HCT116 (cell line): ENCODE data around the gene PRKCA.

Source experiments
- EZH2 ChIP-seq: fragments of 200-600 bp; sonication (generic); IDR thresholded peaks from 2 replicates; pipeline ENCODE4 v1.6.1; 2017; ENCODE audit warnings: antibody characterized with exemption, mixed run types
- FOSL1 ChIP-seq: IDR thresholded peaks from 2 replicates; pipeline ENCODE4 v1.6.1; 2012; ENCODE audit warnings: low read depth
- JUND ChIP-seq: IDR thresholded peaks from 2 replicates; pipeline ENCODE4 v1.6.1; 2012
- POLR2A ChIP-seq: IDR thresholded peaks from 2 replicates; pipeline ENCODE4 v1.7.0; 2011; ENCODE audit warnings: borderline replicate concordance; ENCODE audit not compliant: insufficient read depth, insufficient read length; ENCODE audit errors: extremely low read depth
- POLR2AphosphoS5 ChIP-seq: IDR thresholded peaks from 2 replicates; pipeline ENCODE4 v1.6.1; 2011; ENCODE audit warnings: mild to moderate bottlenecking, low read depth, low read length, moderate library complexity
- RAD21 ChIP-seq: IDR thresholded peaks from 2 replicates; pipeline ENCODE4 v1.6.1; 2012; ENCODE audit warnings: low read depth, mild to moderate bottlenecking
- SIN3A ChIP-seq: IDR thresholded peaks from 2 replicates; pipeline ENCODE4 v1.6.1; 2012; ENCODE audit warnings: low read depth
- SP1 ChIP-seq: IDR thresholded peaks from 2 replicates; pipeline ENCODE4 v1.6.1; 2012; ENCODE audit warnings: low read depth
- TCF7L2 ChIP-seq: IDR thresholded peaks from 2 replicates; pipeline ENCODE4 v1.7.0; 2011; ENCODE audit warnings: borderline replicate concordance, inconsistent platforms; ENCODE audit not compliant: insufficient read depth, insufficient read length; ENCODE audit errors: extremely low read depth
- YY1 ChIP-seq: IDR thresholded peaks from 2 replicates; pipeline ENCODE4 v1.6.1; 2011; ENCODE audit warnings: low read length, low read depth, moderate library complexity, mild to moderate bottlenecking; ENCODE audit not compliant: insufficient replicate concordance; ENCODE audit errors: extremely low read depth
- ZNF274 ChIP-seq: fragments of 200-500 bp; sonication (Bioruptor generic); IDR thresholded peaks from 2 replicates; pipeline ENCODE4 v1.6.1; 2014; ENCODE audit warnings: mild to moderate bottlenecking, low read depth, low read length, inconsistent platforms
- TF ChIP-seq, protein P1 (sequence below), 3 experiments: fragments of 200-600 bp in 1 of 3; sonication (generic) in 1 of 3; IDR thresholded peaks in 2 of 3; conservative IDR thresholded peaks in 1 of 3; 2 replicates each; pipeline ENCODE4 v1.5.1; 2012 to 2017; ENCODE audit warnings: low read depth in 2 of 3, low read length in 2 of 3, antibody characterized with exemption in 1 of 3, borderline replicate concordance in 1 of 3, control low read depth in 1 of 3, mild to moderate bottlenecking in 1 of 3, mixed read lengths in 1 of 3, mixed run types in 1 of 3, moderate library complexity in 1 of 3; ENCODE audit not compliant: insufficient read depth in 1 of 3
- TF ChIP-seq, protein P2 (sequence below): IDR thresholded peaks from 2 replicates; pipeline ENCODE4 v1.6.1; 2011; ENCODE audit warnings: mild to moderate bottlenecking, low read length, moderate library complexity; ENCODE audit not compliant: insufficient replicate concordance; ENCODE audit errors: extremely low read depth
- TF ChIP-seq, protein P3 (sequence below): IDR thresholded peaks from 2 replicates; pipeline ENCODE4 v1.6.1; 2012; ENCODE audit warnings: low read depth

DNA sequence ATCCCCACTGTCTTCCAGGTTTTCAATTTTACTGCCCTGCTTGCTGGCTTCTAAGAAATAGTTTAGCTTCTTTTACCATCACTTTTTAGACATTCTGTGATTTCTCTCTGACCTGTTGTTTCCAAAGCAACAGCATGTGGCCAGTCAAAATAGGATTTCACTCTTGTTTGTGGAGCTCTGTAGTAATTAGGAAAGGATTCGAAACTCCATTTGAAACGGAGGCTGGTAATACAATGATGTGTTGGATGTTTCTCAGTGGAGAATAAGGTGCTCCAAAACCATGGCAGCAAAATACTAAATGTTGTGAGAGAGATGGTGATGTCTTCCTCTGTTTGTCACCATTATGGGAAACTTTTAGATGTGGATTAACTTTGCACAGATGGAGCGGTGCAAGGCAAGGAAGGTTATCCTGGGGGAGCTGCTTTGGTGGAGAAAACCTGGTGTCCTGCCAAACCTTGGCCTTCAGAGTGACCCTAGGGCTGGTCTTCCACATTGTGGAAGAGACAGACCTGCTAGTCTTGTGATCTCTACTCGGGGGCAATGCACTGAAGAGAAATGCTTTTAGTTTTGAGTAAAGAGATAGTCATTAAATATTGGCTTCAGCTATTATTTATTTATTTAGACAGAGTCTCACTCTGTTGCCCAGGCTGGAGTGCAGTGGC lies 79.4 kb downstream of the PRKCA start:
- TF ChIP-seq, protein P1, sequence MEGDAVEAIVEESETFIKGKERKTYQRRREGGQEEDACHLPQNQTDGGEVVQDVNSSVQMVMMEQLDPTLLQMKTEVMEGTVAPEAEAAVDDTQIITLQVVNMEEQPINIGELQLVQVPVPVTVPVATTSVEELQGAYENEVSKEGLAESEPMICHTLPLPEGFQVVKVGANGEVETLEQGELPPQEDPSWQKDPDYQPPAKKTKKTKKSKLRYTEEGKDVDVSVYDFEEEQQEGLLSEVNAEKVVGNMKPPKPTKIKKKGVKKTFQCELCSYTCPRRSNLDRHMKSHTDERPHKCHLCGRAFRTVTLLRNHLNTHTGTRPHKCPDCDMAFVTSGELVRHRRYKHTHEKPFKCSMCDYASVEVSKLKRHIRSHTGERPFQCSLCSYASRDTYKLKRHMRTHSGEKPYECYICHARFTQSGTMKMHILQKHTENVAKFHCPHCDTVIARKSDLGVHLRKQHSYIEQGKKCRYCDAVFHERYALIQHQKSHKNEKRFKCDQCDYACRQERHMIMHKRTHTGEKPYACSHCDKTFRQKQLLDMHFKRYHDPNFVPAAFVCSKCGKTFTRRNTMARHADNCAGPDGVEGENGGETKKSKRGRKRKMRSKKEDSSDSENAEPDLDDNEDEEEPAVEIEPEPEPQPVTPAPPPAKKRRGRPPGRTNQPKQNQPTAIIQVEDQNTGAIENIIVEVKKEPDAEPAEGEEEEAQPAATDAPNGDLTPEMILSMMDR (IDR thresholded peaks at IDR 0.05 in 2 of 3, conservative IDR thresholded peaks at IDR 0.05 in 1 of 3; ENCODE audit: borderline replicate concordance in 1 of 3, insufficient read depth in 1 of 3, low read depth in 2 of 3, low read length in 2 of 3), result no peak
- TF ChIP-seq, protein P2, sequence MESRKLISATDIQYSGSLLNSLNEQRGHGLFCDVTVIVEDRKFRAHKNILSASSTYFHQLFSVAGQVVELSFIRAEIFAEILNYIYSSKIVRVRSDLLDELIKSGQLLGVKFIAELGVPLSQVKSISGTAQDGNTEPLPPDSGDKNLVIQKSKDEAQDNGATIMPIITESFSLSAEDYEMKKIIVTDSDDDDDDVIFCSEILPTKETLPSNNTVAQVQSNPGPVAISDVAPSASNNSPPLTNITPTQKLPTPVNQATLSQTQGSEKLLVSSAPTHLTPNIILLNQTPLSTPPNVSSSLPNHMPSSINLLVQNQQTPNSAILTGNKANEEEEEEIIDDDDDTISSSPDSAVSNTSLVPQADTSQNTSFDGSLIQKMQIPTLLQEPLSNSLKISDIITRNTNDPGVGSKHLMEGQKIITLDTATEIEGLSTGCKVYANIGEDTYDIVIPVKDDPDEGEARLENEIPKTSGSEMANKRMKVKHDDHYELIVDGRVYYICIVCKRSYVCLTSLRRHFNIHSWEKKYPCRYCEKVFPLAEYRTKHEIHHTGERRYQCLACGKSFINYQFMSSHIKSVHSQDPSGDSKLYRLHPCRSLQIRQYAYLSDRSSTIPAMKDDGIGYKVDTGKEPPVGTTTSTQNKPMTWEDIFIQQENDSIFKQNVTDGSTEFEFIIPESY, result no peak
- TF ChIP-seq YY1 (no peak), SIN3A (no peak), RAD21 (no peak), JUND (no peak), SP1 (no peak), POLR2AphosphoS5 (no peak), FOSL1 (no peak), TCF7L2 (no peak), EZH2 (no peak), POLR2A (no peak), ZNF274 (no peak)
- TF ChIP-seq, protein P3, sequence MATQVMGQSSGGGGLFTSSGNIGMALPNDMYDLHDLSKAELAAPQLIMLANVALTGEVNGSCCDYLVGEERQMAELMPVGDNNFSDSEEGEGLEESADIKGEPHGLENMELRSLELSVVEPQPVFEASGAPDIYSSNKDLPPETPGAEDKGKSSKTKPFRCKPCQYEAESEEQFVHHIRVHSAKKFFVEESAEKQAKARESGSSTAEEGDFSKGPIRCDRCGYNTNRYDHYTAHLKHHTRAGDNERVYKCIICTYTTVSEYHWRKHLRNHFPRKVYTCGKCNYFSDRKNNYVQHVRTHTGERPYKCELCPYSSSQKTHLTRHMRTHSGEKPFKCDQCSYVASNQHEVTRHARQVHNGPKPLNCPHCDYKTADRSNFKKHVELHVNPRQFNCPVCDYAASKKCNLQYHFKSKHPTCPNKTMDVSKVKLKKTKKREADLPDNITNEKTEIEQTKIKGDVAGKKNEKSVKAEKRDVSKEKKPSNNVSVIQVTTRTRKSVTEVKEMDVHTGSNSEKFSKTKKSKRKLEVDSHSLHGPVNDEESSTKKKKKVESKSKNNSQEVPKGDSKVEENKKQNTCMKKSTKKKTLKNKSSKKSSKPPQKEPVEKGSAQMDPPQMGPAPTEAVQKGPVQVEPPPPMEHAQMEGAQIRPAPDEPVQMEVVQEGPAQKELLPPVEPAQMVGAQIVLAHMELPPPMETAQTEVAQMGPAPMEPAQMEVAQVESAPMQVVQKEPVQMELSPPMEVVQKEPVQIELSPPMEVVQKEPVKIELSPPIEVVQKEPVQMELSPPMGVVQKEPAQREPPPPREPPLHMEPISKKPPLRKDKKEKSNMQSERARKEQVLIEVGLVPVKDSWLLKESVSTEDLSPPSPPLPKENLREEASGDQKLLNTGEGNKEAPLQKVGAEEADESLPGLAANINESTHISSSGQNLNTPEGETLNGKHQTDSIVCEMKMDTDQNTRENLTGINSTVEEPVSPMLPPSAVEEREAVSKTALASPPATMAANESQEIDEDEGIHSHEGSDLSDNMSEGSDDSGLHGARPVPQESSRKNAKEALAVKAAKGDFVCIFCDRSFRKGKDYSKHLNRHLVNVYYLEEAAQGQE, result no peak
